Suprapubic skin (tissue), 4 donors: ENCODE measurements around the gene TARS2.

Experiments
- POLR2A ChIP-seq, 2 donors: fragments of 450-650 bp; IDR thresholded peaks; one replicate each; pipeline ENCODE4 v1.6.1; 2017; ENCODE audit warnings: antibody characterized with exemption in 2 of 2, mild to moderate bottlenecking in 2 of 2, moderate library complexity in 2 of 2
- POLR2AphosphoS5 ChIP-seq, 3 donors: sonication (generic); formaldehyde crosslinking; IDR thresholded peaks; one replicate each; pipeline ENCODE4 v1.6.1; 2017; ENCODE audit warnings: antibody characterized with exemption in 3 of 3
- TF ChIP-seq, protein P1 (sequence below), 2 donors: fragments of 200-600 bp in 1 of 2; fragments of 450-650 bp in 1 of 2; sonication (generic) in 1 of 2; IDR thresholded peaks; one replicate each; pipeline ENCODE4 v1.5.1; 2016 to 2019; ENCODE audit warnings: antibody characterized with exemption in 2 of 2, mild to moderate bottlenecking in 1 of 2, moderate library complexity in 1 of 2

DNA sequence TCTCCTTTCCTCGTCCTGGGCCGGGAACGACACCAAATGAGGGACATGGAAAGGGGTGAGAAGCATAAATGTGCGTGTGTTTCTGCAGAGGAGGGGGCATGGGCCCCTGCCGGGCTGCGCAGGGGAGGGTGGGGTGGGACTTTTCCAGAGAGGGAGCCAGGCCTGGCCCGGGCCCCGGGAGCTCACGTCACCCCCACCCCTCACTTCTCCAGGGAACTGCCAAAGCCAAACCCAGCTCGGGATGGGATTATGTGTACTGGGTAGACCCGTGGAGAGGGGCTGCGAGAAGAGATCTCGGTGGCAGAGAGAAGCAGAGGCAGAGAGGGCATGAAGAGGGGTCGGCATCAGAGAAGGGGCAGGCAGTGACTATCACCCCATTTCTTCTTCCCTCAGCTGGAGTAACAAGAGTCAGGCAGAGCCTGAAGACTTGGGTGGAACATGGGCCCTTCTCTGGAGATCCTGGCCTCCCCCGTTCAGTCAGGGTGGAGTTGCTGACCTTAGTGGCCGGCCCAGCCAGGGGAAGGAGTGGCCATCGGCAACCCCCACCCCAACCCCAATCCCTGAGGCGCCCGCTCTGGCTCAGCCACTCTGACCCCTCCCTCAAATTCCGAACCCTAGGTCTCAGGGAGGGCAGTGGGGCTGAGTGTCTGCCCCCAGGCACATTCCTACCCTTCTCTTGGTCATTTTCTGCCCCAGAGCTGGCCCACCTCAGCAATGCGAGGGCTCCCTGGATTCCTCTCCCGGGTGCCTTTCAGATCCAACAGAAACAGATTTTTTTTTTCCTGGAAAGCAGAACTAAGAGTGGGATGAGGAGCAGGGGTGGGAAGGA is 63.2 kb downstream of the TARS2 start:
- TF ChIP-seq, protein P1, sequence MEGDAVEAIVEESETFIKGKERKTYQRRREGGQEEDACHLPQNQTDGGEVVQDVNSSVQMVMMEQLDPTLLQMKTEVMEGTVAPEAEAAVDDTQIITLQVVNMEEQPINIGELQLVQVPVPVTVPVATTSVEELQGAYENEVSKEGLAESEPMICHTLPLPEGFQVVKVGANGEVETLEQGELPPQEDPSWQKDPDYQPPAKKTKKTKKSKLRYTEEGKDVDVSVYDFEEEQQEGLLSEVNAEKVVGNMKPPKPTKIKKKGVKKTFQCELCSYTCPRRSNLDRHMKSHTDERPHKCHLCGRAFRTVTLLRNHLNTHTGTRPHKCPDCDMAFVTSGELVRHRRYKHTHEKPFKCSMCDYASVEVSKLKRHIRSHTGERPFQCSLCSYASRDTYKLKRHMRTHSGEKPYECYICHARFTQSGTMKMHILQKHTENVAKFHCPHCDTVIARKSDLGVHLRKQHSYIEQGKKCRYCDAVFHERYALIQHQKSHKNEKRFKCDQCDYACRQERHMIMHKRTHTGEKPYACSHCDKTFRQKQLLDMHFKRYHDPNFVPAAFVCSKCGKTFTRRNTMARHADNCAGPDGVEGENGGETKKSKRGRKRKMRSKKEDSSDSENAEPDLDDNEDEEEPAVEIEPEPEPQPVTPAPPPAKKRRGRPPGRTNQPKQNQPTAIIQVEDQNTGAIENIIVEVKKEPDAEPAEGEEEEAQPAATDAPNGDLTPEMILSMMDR (IDR thresholded peaks at IDR 0.05) = no peak
- no peak for TF ChIP-seq POLR2A (IDR thresholded peaks at IDR 0.05)
- no peak for TF ChIP-seq POLR2AphosphoS5 (IDR thresholded peaks at IDR 0.05)
